Endothelial cell of umbilical vein (primary cell): ENCODE measurements around the gene CFAP46. TPM values are rescaled to one million over a fixed set of nuclear protein-coding genes. Genes with fewer than 3 reads are reported as not detected.

Source experiments
- BruUV-seq: library from RNA; stranded (reverse); fragments of 400-500 nt; replicated peaks from 2 replicates; lab custom pipeline; 2021; lab: Mats Ljungman, UMichigan
- CTCF ChIA-PET: fragments of 300-600, 350-600 bp; sonication (Branson Sonifier 250); formaldehyde crosslinking; loops from one replicate; lab custom pipeline; 2021; ENCODE audit warnings: antibody characterized with exemption, inconsistent platforms; lab: Charles Lee
- POLR2A ChIA-PET: fragments of 300-600, 350-600 bp; sonication (Branson Sonifier 250); formaldehyde crosslinking; loops from one replicate; lab custom pipeline; 2021; ENCODE audit warnings: antibody characterized with exemption, inconsistent platforms; lab: Charles Lee
- DNase-seq: peaks from one replicate; pipeline ENCODE4 v3.0.0-alpha.2; 2011; ENCODE audit warnings: low read depth, low spot score
- FAIRE-seq: peaks from 2 replicates; lab custom pipeline; 2011; peaks lifted over from hg19 to GRCh38; lab: Jason Lieb, UNC
- H2AFZ ChIP-seq: 2 replicates; pipeline ENCODE4 v1.6.0; 2012; ENCODE audit warnings: low read depth, low read length, control low read depth, inconsistent platforms
- H3K27ac ChIP-seq: 2 replicates; pipeline ENCODE4 v1.5.1; 2011; ENCODE audit warnings: low read depth, mild to moderate bottlenecking, control low read depth, low read length, moderate library complexity; ENCODE audit not compliant: insufficient read depth
- H3K27me3 ChIP-seq, 2 experiments: 2 replicates each; pipeline versions ENCODE4 v1.6.0 to v1.6.1; 2011; ENCODE audit warnings: low read length in 2 of 2, mixed read lengths in 1 of 2; ENCODE audit not compliant: control insufficient read depth in 2 of 2, insufficient read depth in 2 of 2
- H3K36me3 ChIP-seq, 2 experiments: 2 replicates in 1 of 2; 3 replicates in 1 of 2; pipeline ENCODE4 v1.5.1; 2011; ENCODE audit warnings: low read length in 2 of 2, mild to moderate bottlenecking in 1 of 2, moderate library complexity in 1 of 2; ENCODE audit not compliant: control insufficient read depth in 2 of 2, insufficient read depth in 2 of 2; ENCODE audit errors: extremely low read depth in 1 of 2
- H3K4me1 ChIP-seq: 3 replicates; pipeline ENCODE4 v1.5.1; 2011; ENCODE audit warnings: mild to moderate bottlenecking, low read length; ENCODE audit not compliant: control insufficient read depth, insufficient read depth; ENCODE audit errors: extremely low read depth
- H3K4me2 ChIP-seq: 2 replicates; pipeline ENCODE4 v1.6.1; 2011; ENCODE audit warnings: low read length, control low read depth, mixed read lengths; ENCODE audit not compliant: insufficient read depth
- H3K4me3 ChIP-seq, 3 experiments: fragments of 200-600 bp in 1 of 3; sonication (generic), shearing (Covaris generic) in 1 of 3; replicated peaks in 1 of 3; 2 replicates each; pipeline ENCODE4 v1.5.1; 2011 to 2016; ENCODE audit warnings: control low read depth in 3 of 3, low read length in 3 of 3, mild to moderate bottlenecking in 2 of 3, inconsistent platforms in 1 of 3, low read depth in 1 of 3, moderate library complexity in 1 of 3; ENCODE audit not compliant: insufficient read depth in 1 of 3
- H3K79me2 ChIP-seq: 2 replicates; pipeline ENCODE4 v1.6.0; 2012; ENCODE audit warnings: low read length, inconsistent platforms; ENCODE audit not compliant: control insufficient read depth, insufficient read depth
- H3K9ac ChIP-seq: replicated peaks from 2 replicates; pipeline ENCODE3; 2011; ENCODE audit warnings: low read length, control low read depth; ENCODE audit not compliant: insufficient read depth; ENCODE audit errors: extremely low read depth
- H3K9me1 ChIP-seq: replicated peaks from 3 replicates; pipeline ENCODE4 v1.6.0; 2011; ENCODE audit warnings: mild to moderate bottlenecking, low read length; ENCODE audit not compliant: control insufficient read depth, insufficient read depth; ENCODE audit errors: extremely low read depth
- H3K9me3 ChIP-seq: replicated peaks from 2 replicates; pipeline ENCODE4 v1.5.1; 2012; ENCODE audit warnings: low read length, inconsistent platforms; ENCODE audit not compliant: control insufficient read depth, insufficient read depth
- H4K20me1 ChIP-seq: replicated peaks from 2 replicates; pipeline ENCODE3; 2011; ENCODE audit warnings: mild to moderate bottlenecking, low read length; ENCODE audit not compliant: control insufficient read depth, insufficient read depth; ENCODE audit errors: extremely low read depth
- CTCF ChIP-seq, 2 donors: IDR thresholded peaks; 1 replicate in 1 of 2; 2 replicates in 1 of 2; pipeline ENCODE4 v1.5.1; 2011; ENCODE audit warnings: low read length in 2 of 2, mild to moderate bottlenecking in 2 of 2, moderate library complexity in 2 of 2, control low read depth in 1 of 2, inconsistent platforms in 1 of 2, low read depth in 1 of 2; ENCODE audit not compliant: insufficient read depth in 1 of 2; ENCODE audit errors: extremely low read depth in 1 of 2
- EZH2 ChIP-seq: IDR thresholded peaks from 2 replicates; pipeline ENCODE4 v1.6.1; 2012; ENCODE audit warnings: borderline replicate concordance, low read depth, mild to moderate bottlenecking, moderate library complexity, low read length, inconsistent platforms; ENCODE audit not compliant: severe bottlenecking
- FOS ChIP-seq: IDR thresholded peaks from 2 replicates; pipeline ENCODE4 v1.6.1; 2011; ENCODE audit warnings: mild to moderate bottlenecking, low read length, moderate library complexity, borderline replicate concordance; ENCODE audit not compliant: insufficient read depth
- GATA2 ChIP-seq: IDR thresholded peaks from 2 replicates; pipeline ENCODE4 v1.7.0; 2011; ENCODE audit warnings: low read depth, mild to moderate bottlenecking, moderate library complexity, mixed read lengths, low read length; ENCODE audit not compliant: insufficient read length, insufficient read depth
- JUN ChIP-seq: IDR thresholded peaks from 2 replicates; pipeline ENCODE4 v1.6.1; 2011; ENCODE audit warnings: borderline replicate concordance, low read depth; ENCODE audit not compliant: insufficient read length, insufficient read depth
- MYC ChIP-seq: IDR thresholded peaks from one replicate; pipeline ENCODE4 v1.6.1; 2011; ENCODE audit warnings: mild to moderate bottlenecking, low read depth, low read length
- POLR2A ChIP-seq: IDR thresholded peaks from 2 replicates; pipeline ENCODE4 v1.6.1; 2012; ENCODE audit warnings: low read depth, mild to moderate bottlenecking, control low read depth, low read length
- POLR2AphosphoS5 ChIP-seq: IDR thresholded peaks from 2 replicates; pipeline ENCODE4 v1.6.1; 2012; ENCODE audit warnings: low read depth, mild to moderate bottlenecking, control low read depth, low read length, moderate library complexity; ENCODE audit not compliant: insufficient read depth
- dilution Hi-C: fragments of 300-500 bp; cut with MboI; formaldehyde crosslinking; loops from one replicate; pipeline ENCODE4 v1.15.0; 2019; ENCODE audit warnings: low sequenced_read_pairs; ENCODE audit not compliant: extremely low pct_ligation_motif_present
- intact Hi-C: fragments of 100-400 bp; cut with micrococcal nuclease; formaldehyde crosslinking; loops from one replicate; pipeline ENCODE4 v1.10.0; 2022
- polyA plus RNA-seq, 4 experiments: library from polyadenylated mRNA; depleted of rRNA in 3 of 4; stranded (reverse) in 3 of 4; unstranded in 1 of 4; fragments of >200 nt; gene quantifications; 2 replicates each; pipeline versions ENCODE4 v1.2.1 to v1.2.3, GENCODE V29; 2011 to 2012; ENCODE audit warnings: missing spikeins in 1 of 4
- total RNA-seq: library from RNA; stranded (reverse); gene quantifications from 2 replicates; pipeline ENCODE4 v1.2.3, GENCODE V29; 2021
- TF ChIP-seq, protein P1 (sequence below): IDR thresholded peaks from 2 replicates; pipeline ENCODE4 v1.6.1; 2011; ENCODE audit not compliant: insufficient read depth, insufficient read length

The CFAP46 gene
- total and polyA plus RNA-seq, 2 donors (not counting 3 experiments of a cell fraction or from before 2014, with no cell fraction given): 0.75 to 0.98 TPM

DNA sequence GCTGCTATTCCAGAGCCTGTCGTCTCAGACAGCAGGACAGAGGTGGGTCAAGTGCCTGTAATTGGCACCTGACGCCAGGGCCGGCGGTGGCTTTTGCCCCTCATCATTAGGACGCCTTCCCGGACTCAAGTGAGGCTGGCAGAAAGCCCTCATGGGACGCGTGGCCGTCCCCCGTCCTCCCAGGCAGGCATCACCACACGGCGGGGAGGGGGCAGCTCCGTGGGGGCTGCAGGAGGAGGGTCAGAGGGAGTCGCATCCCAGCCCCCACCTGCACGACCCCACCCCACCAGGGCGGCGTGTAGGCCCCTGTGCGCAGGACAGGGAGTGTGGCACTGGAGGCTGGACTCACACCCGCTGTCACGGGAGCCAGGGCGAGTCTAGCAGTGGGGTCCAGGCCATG is 16.3 kb downstream of the CFAP46 start:
- DNase-seq (no peak), FAIRE-seq (no peak)
- Histone ChIP-seq H3K79me2 (no peaks in the 10 kb centered on the region), H4K20me1 (no peaks in the 10 kb centered on the region), H3K4me1 (no peaks in the 10 kb centered on the region), H3K27me3 (no peaks in the 10 kb centered on the region), H3K27ac (no peak overlapping the region), H3K4me2 (no peak overlapping the region), H3K9me1 (no peaks in the 10 kb centered on the region), H3K4me3 (no peak overlapping the region), H3K9me3 (no peaks in the 10 kb centered on the region), H3K9ac (no peak overlapping the region), H3K36me3 (no peaks in the 10 kb centered on the region), H2AFZ (no peak overlapping the region)
- ChIA-PET POLR2A (no interaction called here), CTCF (no interaction called here)
- TF ChIP-seq, protein P1, sequence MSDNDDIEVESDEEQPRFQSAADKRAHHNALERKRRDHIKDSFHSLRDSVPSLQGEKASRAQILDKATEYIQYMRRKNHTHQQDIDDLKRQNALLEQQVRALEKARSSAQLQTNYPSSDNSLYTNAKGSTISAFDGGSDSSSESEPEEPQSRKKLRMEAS: no peak
- TF ChIP-seq FOS (no peak), POLR2A (no peak), CTCF (IDR thresholded peaks at IDR 0.05; ENCODE audit: extremely low read depth in 1 of 2, insufficient read depth in 1 of 2, low read depth in 1 of 2, low read length in 2 of 2) (no peak), MYC (no peak), EZH2 (no peak)
- dilution Hi-C loops: no loop called here
- intact Hi-C loops: no loop called here
- BruUV-seq: no TSS peak

DNA sequence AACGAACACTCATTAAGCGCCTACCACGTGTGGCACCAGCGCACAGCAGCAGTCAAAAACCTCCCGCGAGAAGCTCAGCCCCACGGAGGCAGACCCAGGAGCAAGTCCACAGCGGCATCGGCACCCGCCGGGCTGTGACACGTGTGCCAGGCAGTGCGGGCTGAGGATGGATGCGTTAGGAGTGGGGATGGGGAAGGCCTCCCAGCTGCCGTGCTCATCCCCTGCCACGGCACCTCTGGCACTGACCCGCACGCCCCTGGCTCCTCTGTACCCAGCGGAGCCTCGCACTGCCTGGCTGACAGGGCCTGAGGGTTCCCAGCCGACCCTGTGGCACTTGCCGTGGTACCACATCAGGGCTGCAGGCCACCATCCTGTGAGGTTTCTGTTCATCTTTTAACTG is 16.8 kb downstream of the CFAP46 start:
- H4K20me1 ChIP-seq: no peaks in the 10 kb centered on the region
- H3K4me2 ChIP-seq: no peak overlapping the region
- no peak overlapping the region for H3K27ac ChIP-seq
- no peak for FAIRE-seq
- no peak overlapping the region for H3K4me3 ChIP-seq
- TF ChIP-seq FOS: no peak
- no peak for TF ChIP-seq GATA2
- TF ChIP-seq POLR2A: no peak
- no peak for TF ChIP-seq EZH2
- TF ChIP-seq MYC: no peak
- no peak for TF ChIP-seq POLR2AphosphoS5
- no peak for TF ChIP-seq JUN
- TF ChIP-seq CTCF (IDR thresholded peaks at IDR 0.05; ENCODE audit: extremely low read depth in 1 of 2, insufficient read depth in 1 of 2, low read depth in 1 of 2, low read length in 2 of 2): no peak
- TF ChIP-seq, protein P1: no peak
- no peaks in the 10 kb centered on the region for H3K79me2 ChIP-seq
- H2AFZ ChIP-seq: no peak overlapping the region
- DNase-seq: no peak
- H3K4me1 ChIP-seq: no peaks in the 10 kb centered on the region
- no peaks in the 10 kb centered on the region for H3K36me3 ChIP-seq
- intact Hi-C loops (no loop called here), dilution Hi-C loops (no loop called here)
- no TSS peak for BruUV-seq
- no peak overlapping the region for H3K9ac ChIP-seq
- H3K9me1 ChIP-seq: no peaks in the 10 kb centered on the region
- no peaks in the 10 kb centered on the region for H3K27me3 ChIP-seq
- CTCF ChIA-PET: no interaction called here
- POLR2A ChIA-PET: no interaction called here
- H3K9me3 ChIP-seq: no peaks in the 10 kb centered on the region
